ENCODE results near the gene C3orf18. TPM values are rescaled to one million over a fixed set of nuclear protein-coding genes. Genes with fewer than 3 reads are reported as not detected.
A peak's percentile ranks its signal among the peaks of the same experiment; 100 is the strongest.

C3orf18 gene
- total and polyA plus RNA-seq, 9 of the 15 experiments (the other 6 are each of a cell fraction or from before 2014, with no cell fraction given) = 0.01 to 2.3 (median 0.94) TPM

- TF ChIP-seq ZNF75A (CRISPR knock-in tag; IDR thresholded peaks at IDR 0.05) (no peak), FOXO4 (CRISPR knock-in tag; IDR thresholded peaks at IDR 0.05) (no peak), CCNT2 (IDR thresholded peaks at IDR 0.05; ENCODE audit: borderline replicate concordance, extremely low read depth, insufficient read length, low read depth, low read length) (no peak), ZHX1 (conservative IDR thresholded peaks at IDR 0.05; ENCODE audit: low read length) (no peak), JUN (IDR thresholded peaks at IDR 0.05; ENCODE audit: borderline replicate concordance, low read depth, low read length) (peak; percentile 72; the same call in 1 of the 2 replicates), JUN (CRISPR knock-in tag; IDR thresholded peaks at IDR 0.05; ENCODE audit: borderline replicate concordance) (no peak), ZBTB40 (IDR thresholded peaks at IDR 0.05) (no peak), ZBTB40 (CRISPR knock-in tag; IDR thresholded peaks at IDR 0.05) (0 out of 2 replicates have a peak, but pooled peaks have one; percentile 20), ZNF436 (CRISPR knock-in tag; IDR thresholded peaks at IDR 0.05) (no peak), ZBTB33 (CRISPR knock-in tag; IDR thresholded peaks at IDR 0.05) (peak; percentile 39; the same call in 1 of the 2 replicates), ID3 (CRISPR knock-in tag; IDR thresholded peaks at IDR 0.05) (no peak), ID3 (tag; IDR thresholded peaks at IDR 0.05) (0 out of 2 replicates have a peak, but pooled peaks have one; percentile 35)
These were observed 41.6 kb downstream of the C3orf18 start (continued) for GRCh38 chr3:50525987-50526386.
